DMS153 (cell line): ENCODE measurements around the gene EIF4EBP3.

Experiments used
- DNase-seq: peaks from one replicate; lab custom pipeline; 2025; lab: John Stamatoyannopoulos, UW

The EIF4EBP3 gene

GRCh38 chr5:140557136-140557805 is 9.8 kb downstream of the EIF4EBP3 start, which contains the start of gene SRA1:
TSS of gene SRA1 (minus strand) at chr5:140557473. CDS start at chr5:140557452, 21 bp downstream.
- DNase-seq = peak; percentile 68

- DNase-seq = no peak
Observed at GRCh38 chr5:140557965-140558364, 10.5 kb downstream of the EIF4EBP3 start.

- DNase-seq = no peak
Observed at GRCh38 chr5:140558542-140558941, 11.1 kb downstream of the EIF4EBP3 start.

DNA sequence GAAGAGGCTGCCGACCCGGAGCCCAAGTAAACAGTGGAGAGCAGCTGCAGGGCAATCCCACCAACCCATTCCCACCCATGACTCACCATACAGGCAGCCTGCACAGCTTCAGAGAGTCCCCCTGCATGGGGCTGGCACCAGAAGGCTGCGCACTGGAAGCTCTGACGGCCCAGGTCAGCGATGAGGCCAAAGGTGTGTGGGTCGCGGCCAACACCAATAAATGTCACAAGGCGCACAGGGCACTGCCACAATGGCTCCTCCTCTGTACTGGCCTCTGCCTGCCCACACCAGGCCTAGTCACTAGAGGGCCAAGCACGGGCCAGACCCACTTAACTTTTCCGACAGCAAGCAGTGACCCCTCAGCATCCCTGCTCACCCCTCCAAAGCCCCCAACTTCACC is 12.8 kb downstream of the EIF4EBP3 start:
- no peak for DNase-seq

DNA sequence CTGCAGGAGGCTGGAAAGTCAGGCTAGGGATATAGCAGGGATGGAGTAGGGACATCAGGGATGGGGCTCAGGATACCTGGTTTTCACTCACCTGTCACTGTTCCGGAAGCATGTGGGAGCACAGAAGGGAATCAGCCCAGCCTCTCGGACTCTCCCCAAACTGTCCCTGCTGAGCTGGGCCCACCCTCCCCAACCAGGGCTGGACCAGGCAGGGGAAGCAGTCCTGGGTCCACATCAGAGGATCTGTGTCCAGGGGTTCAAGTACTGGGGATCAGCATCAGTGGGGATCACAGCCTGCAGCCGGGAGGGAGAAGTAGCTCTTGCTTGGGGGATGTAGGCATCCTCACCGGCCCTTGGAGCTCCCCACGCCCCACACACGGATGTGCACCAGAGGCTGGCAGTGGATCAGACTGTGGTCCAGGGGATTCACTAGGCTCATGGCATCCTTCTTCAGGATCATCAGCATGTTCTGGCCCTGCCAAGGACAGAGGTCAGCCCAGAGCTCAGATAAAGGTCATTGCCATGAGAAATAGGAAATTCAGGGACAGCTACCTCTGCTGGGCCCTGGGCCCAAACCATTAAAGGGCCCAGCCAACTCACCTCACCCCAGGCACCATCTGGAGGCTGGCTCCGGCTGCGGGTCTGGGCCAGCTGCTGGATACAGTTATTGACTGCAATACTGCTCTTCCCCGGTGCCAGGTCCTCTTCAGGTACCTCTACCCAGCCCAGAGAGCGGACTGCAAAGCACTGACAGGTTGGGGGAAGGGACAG is 14.5 kb downstream of the EIF4EBP3 start:
- no peak for DNase-seq

DNA sequence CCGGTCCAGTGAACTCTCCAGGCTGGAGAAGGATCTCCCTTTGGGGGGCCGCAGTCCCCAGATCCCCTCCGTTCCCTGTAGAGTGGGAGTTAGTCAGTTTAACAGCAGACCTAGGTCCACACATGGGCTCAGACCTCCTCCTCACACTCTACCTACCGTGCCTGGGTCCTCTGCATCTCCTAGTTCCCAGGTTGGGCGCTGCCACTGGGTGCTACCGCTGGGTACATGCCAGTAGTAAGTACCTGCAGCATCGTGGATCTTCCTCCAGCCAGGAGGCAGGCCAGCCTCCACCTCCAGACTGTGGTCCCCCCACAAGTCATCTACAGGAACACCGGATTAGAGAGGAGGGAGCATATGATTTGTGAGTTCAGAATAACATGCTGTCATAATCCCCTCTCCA is 16.1 kb downstream of the EIF4EBP3 start:
- DNase-seq = no peak

DNA sequence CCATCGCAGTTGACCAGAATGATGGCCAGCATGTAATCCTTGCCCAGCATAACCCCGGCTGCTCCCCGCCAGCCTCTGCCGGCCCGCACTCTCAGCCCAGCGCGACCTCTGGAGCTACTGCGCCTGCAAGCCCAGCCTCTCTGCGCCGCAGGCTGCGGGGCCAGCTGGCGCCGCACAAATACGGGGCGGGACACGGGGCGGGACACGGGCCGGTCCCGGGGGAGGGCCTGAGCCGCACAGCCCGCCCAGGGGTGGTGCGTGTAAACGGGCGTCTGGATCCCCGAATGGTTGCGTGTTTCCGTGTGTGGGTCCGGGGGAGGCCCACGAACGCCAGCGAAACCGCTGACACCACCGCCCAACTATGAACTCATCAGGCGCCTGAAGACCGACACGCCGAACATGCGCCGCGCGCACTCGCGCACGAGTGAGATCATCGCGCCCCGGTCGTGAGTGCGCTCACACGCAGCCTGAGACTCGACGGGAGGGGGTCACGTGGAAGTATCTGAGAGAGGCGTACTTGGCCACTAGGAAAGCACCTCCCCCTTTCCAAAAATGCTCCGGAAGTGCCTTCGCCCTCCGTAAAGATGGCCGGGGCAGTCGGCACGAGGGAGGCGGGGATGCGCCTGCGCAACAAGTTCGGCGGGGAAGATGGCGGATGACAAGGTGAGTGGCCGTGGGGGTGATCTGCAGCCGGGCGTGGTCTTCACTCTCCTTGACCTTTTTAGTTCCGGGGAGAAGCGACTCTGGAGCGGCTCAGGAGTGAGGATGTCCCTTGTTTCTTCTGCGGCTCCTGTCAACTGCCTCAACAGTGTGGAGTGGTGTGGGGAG is 16.9 kb downstream of the EIF4EBP3 start, which contains the start of the genes APBB3 and SLC35A4:
TSS of gene APBB3 (minus strand) at position 403 of the 828 bp plus-strand sequence. CDS start at position 50, 353 bp downstream.
TSS of gene SLC35A4 (plus strand) at position 633 of the 828 bp plus-strand sequence. CDS start 2,342 bp downstream, outside the sequence.
- peak; percentile 81 for DNase-seq

DNA sequence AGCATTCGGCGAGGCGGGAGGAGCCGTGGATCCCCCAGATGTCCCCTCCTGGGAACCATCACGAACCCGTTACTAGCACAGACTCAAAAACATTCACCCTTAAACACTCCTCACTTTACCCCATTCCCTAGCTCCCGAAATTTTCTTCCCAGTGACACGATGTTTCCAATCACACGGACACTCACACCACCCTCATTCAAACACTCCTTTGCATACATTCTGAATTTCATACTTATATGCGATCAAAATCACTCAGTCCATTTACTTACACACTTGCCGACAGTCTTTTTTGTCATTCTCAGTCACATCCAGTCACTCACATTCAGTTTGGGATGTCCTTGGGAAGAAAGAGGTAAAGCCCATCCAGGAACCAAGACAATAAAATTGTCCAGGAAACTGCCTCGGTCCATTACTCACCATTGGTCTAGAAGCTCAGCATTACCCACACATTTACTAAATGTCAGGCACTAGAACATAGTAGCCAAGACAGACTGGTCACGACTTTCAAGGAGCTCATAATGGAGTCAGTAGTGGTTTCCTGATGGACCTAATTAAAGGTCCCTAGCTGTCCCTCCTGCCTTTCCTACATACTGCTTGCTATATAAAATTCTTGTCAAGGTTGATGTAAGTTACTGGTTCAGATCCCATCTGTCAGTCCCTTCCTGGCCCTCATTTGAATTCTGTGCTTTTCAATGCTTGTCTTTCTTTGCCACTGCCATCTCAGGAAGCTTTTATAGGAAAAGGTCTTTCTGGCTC is 17.7 kb downstream of the EIF4EBP3 start:
- DNase-seq = no peak

GRCh38 chr5:140565780-140566095 is 18.3 kb downstream of the EIF4EBP3 start:
- no peak for DNase-seq

- DNase-seq = no peak
Observed at GRCh38 chr5:140566665-140567064, 19.2 kb downstream of the EIF4EBP3 start.

- no peak for DNase-seq
Observed at GRCh38 chr5:140567136-140567818, 19.8 kb downstream of the EIF4EBP3 start.

- DNase-seq = no peak
Observed at GRCh38 chr5:140567871-140568270, 20.4 kb downstream of the EIF4EBP3 start.

- no peak for DNase-seq
Observed at GRCh38 chr5:140568443-140569063, 21.1 kb downstream of the EIF4EBP3 start.

GRCh38 chr5:140569197-140569596 is 21.7 kb downstream of the EIF4EBP3 start:
- no peak for DNase-seq

GRCh38 chr5:140570058-140570457 is 22.6 kb downstream of the EIF4EBP3 start:
- DNase-seq = no peak

- DNase-seq = no peak
Observed at GRCh38 chr5:140570488-140570887, 23.0 kb downstream of the EIF4EBP3 start.

DNA sequence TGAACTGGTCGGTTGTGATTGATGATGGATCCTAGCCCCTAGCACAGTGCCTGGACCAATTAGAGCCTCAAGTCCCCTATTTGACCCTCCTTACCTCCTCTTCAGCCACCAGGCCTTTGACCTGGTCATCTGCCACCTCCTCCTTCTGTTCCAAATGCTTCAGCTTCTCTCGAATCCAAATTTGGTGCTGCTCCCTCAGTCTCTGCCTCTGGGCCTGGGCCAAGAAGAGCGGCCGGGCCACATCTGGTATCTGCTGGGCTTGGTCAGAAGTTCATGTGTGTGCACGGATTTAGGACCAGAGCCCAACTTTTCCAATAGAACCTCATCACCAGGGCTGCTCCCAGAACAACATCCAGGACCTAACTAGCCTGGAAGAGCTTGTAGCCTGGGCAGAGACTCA is 23.6 kb downstream of the EIF4EBP3 start:
- no peak for DNase-seq

- DNase-seq = no peak
Observed at GRCh38 chr5:140573683-140574082, 26.2 kb downstream of the EIF4EBP3 start.

GRCh38 chr5:140574165-140574564 is 26.7 kb downstream of the EIF4EBP3 start:
- DNase-seq = no peak

- no peak for DNase-seq
Observed at GRCh38 chr5:140575309-140575708, 27.8 kb downstream of the EIF4EBP3 start.

- no peak for DNase-seq
Observed at GRCh38 chr5:140576776-140577201, 29.3 kb downstream of the EIF4EBP3 start.
